Measurements from ENCODE around the gene SLC5A8. TPM values are rescaled to one million over a fixed set of nuclear protein-coding genes. Genes with fewer than 3 reads are reported as not detected.

Gene SLC5A8
- total RNA-seq, 1 donor = not detected

GRCh38 chr12:101200145-101200544 lies 9.9 kb downstream of the SLC5A8 start:
- TF ChIP-seq CTCF (IDR thresholded peaks at IDR 0.05; ENCODE audit: extremely low read depth, low read depth, low read length) = no peak
- no peaks in the 10 kb centered on the region for H3K9me3 ChIP-seq (ENCODE audit: low read depth, low read length)

GRCh38 chr12:101186291-101186690 lies 23.7 kb downstream of the SLC5A8 start:
- no peak for DNase-seq (ENCODE audit: insufficient read length, low spot score, missing footprints)
- no peaks in the 10 kb centered on the region for H3K4me1 ChIP-seq (ENCODE audit: insufficient read depth, low read length)
- no peak overlapping the region for H3K27ac ChIP-seq (ENCODE audit: low read depth, low read length)
- H3K36me3 ChIP-seq (ENCODE audit: insufficient read depth, low read length) = no peaks in the 10 kb centered on the region
- no peaks in the 10 kb centered on the region for H3K9me3 ChIP-seq (ENCODE audit: low read depth, low read length)
- no peaks in the 10 kb centered on the region for H4K20me1 ChIP-seq (ENCODE audit: insufficient read depth, low read length)
- H2AFZ ChIP-seq (ENCODE audit: low read length) = no peak overlapping the region
- no peak overlapping the region for H3K4me3 ChIP-seq (ENCODE audit: insufficient read depth, low read length)
- H3K4me2 ChIP-seq (ENCODE audit: insufficient read depth, low read length) = no peak overlapping the region
- H3K27me3 ChIP-seq (ENCODE audit: insufficient read depth, low read length) = no peaks in the 10 kb centered on the region
- H3K79me2 ChIP-seq (ENCODE audit: insufficient read depth, low read length) = no peaks in the 10 kb centered on the region
- no peak for TF ChIP-seq CTCF (IDR thresholded peaks at IDR 0.05; ENCODE audit: extremely low read depth, low read depth, low read length)

More at GRCh38 chr12:101200145-101200544, 9.9 kb downstream of the SLC5A8 start:
- Histone ChIP-seq H3K36me3 (ENCODE audit: insufficient read depth, low read length) (no peaks in the 10 kb centered on the region), H4K20me1 (ENCODE audit: insufficient read depth, low read length) (no peaks in the 10 kb centered on the region), H3K27ac (ENCODE audit: low read depth, low read length) (no peak overlapping the region), H3K4me1 (ENCODE audit: insufficient read depth, low read length) (no peaks in the 10 kb centered on the region), H2AFZ (ENCODE audit: low read length) (no peak overlapping the region), H3K4me2 (ENCODE audit: insufficient read depth, low read length) (no peak overlapping the region), H3K27me3 (ENCODE audit: insufficient read depth, low read length) (no peaks in the 10 kb centered on the region), H3K4me3 (ENCODE audit: insufficient read depth, low read length) (no peak overlapping the region), H3K79me2 (ENCODE audit: insufficient read depth, low read length) (no peaks in the 10 kb centered on the region)
- no peak for DNase-seq (ENCODE audit: insufficient read length, low spot score, missing footprints)

- Histone ChIP-seq H3K4me2 (ENCODE audit: insufficient read depth, low read length) (no peak overlapping the region), H4K20me1 (ENCODE audit: insufficient read depth, low read length) (no peaks in the 10 kb centered on the region), H3K4me1 (ENCODE audit: insufficient read depth, low read length) (no peaks in the 10 kb centered on the region), H3K4me3 (ENCODE audit: insufficient read depth, low read length) (no peak overlapping the region), H3K9me3 (ENCODE audit: low read depth, low read length) (no peaks in the 10 kb centered on the region), H3K27ac (ENCODE audit: low read depth, low read length) (no peak overlapping the region), H3K27me3 (ENCODE audit: insufficient read depth, low read length) (no peaks in the 10 kb centered on the region), H3K36me3 (ENCODE audit: insufficient read depth, low read length) (no peaks in the 10 kb centered on the region), H3K79me2 (ENCODE audit: insufficient read depth, low read length) (no peaks in the 10 kb centered on the region), H2AFZ (ENCODE audit: low read length) (no peak overlapping the region)
- no peak for TF ChIP-seq CTCF (IDR thresholded peaks at IDR 0.05; ENCODE audit: extremely low read depth, low read depth, low read length)
- DNase-seq (ENCODE audit: insufficient read length, low spot score, missing footprints) = no peak
Observed at GRCh38 chr12:101181776-101182175, 28.3 kb downstream of the SLC5A8 start.

GRCh38 chr12:101174541-101174940 lies 35.5 kb downstream of the SLC5A8 start:
- no peak overlapping the region for H3K27ac ChIP-seq (ENCODE audit: low read depth, low read length)
- no peak overlapping the region for H3K4me2 ChIP-seq (ENCODE audit: insufficient read depth, low read length)
- no peak for DNase-seq (ENCODE audit: insufficient read length, low spot score, missing footprints)
- no peaks in the 10 kb centered on the region for H3K79me2 ChIP-seq (ENCODE audit: insufficient read depth, low read length)
- no peaks in the 10 kb centered on the region for H3K36me3 ChIP-seq (ENCODE audit: insufficient read depth, low read length)
- H3K27me3 ChIP-seq (ENCODE audit: insufficient read depth, low read length) = no peaks in the 10 kb centered on the region
- no peak overlapping the region for H2AFZ ChIP-seq (ENCODE audit: low read length)
- TF ChIP-seq CTCF (IDR thresholded peaks at IDR 0.05; ENCODE audit: extremely low read depth, low read depth, low read length) = no peak
- H4K20me1 ChIP-seq (ENCODE audit: insufficient read depth, low read length) = no peaks in the 10 kb centered on the region
- H3K9me3 ChIP-seq (ENCODE audit: low read depth, low read length) = no peaks in the 10 kb centered on the region
- no peaks in the 10 kb centered on the region for H3K4me1 ChIP-seq (ENCODE audit: insufficient read depth, low read length)
- H3K4me3 ChIP-seq (ENCODE audit: insufficient read depth, low read length) = no peak overlapping the region

Data from osteoblast (primary cell).